Keratinocyte (primary cell): ENCODE results near the gene ADGRA1.

ENCODE experiments used
- EZH2 ChIP-seq: IDR thresholded peaks from one replicate; pipeline ENCODE4 v1.6.1; 2012; ENCODE audit warnings: inconsistent platforms, mild to moderate bottlenecking, low read length, moderate library complexity
- TF ChIP-seq, protein P1 (sequence below), 3 experiments: IDR thresholded peaks in 1 of 3; conservative IDR thresholded peaks in 1 of 3; optimal IDR thresholded peaks in 1 of 3; 2 replicates in 2 of 3; 3 replicates in 1 of 3; pipeline versions ENCODE3 to v1.5.1; 2011; ENCODE audit warnings: low read length in 3 of 3, mild to moderate bottlenecking in 3 of 3, moderate library complexity in 2 of 3, control low read depth in 1 of 3, inconsistent platforms in 1 of 3; ENCODE audit not compliant: insufficient read depth in 2 of 3; ENCODE audit errors: extremely low read depth in 1 of 3

DNA sequence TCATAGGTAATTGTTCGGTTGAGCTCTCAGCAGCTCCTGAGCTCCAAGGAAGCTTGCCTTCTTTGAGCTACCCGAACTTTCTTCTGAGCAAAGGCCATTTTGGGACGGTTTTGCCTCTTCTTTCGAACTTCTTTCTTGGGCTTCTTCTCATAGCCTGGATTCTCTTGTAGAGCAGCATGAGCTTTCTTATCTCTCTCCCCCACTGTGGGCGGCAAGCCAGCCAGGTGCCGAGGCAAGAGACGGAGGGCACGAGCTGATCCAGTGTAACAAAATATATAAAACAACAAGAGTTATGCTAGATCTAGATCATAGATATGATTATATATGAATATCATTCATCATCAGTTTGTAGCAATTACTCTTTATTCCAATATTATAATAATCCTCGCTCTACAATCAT, 55.8 kb downstream of the ADGRA1 start:
- TF ChIP-seq EZH2 = no peak
- TF ChIP-seq, protein P1, sequence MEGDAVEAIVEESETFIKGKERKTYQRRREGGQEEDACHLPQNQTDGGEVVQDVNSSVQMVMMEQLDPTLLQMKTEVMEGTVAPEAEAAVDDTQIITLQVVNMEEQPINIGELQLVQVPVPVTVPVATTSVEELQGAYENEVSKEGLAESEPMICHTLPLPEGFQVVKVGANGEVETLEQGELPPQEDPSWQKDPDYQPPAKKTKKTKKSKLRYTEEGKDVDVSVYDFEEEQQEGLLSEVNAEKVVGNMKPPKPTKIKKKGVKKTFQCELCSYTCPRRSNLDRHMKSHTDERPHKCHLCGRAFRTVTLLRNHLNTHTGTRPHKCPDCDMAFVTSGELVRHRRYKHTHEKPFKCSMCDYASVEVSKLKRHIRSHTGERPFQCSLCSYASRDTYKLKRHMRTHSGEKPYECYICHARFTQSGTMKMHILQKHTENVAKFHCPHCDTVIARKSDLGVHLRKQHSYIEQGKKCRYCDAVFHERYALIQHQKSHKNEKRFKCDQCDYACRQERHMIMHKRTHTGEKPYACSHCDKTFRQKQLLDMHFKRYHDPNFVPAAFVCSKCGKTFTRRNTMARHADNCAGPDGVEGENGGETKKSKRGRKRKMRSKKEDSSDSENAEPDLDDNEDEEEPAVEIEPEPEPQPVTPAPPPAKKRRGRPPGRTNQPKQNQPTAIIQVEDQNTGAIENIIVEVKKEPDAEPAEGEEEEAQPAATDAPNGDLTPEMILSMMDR (optimal IDR thresholded peaks at IDR 0.05 in 1 of 3, IDR thresholded peaks at IDR 0.05 in 1 of 3, conservative IDR thresholded peaks at IDR 0.05 in 1 of 3; ENCODE audit: extremely low read depth in 1 of 3, insufficient read depth in 2 of 3, low read length in 3 of 3) = no peak
